ENCODE results near the gene WSB1. TPM values are rescaled to one million over a fixed set of nuclear protein-coding genes. Genes with fewer than 3 reads are reported as not detected.

WSB1 gene
- total RNA-seq, 1 experiment from 2014 or later = 114 TPM

GRCh38 chr17:27345141-27345904, 51.4 kb downstream of the WSB1 start:
- Histone ChIP-seq H3K9me3 (ENCODE audit: low read depth, low read length, poor library complexity, severe bottlenecking) (no peaks in the 10 kb centered on the region), H3K36me3 (ENCODE audit: insufficient read depth, low read length, poor library complexity, severe bottlenecking) (no peaks in the 10 kb centered on the region), H3K27ac (ENCODE audit: low read depth, low read length, poor library complexity, severe bottlenecking) (no peak overlapping the region), H3K4me3 (ENCODE audit: low read depth, low read length, poor library complexity, severe bottlenecking) (no peak overlapping the region), H3K4me1 (ENCODE audit: insufficient read depth, low read length, poor library complexity, severe bottlenecking) (peaks cover 31% of the 10 kb centered on the region), H3K27me3 (replicated peaks; ENCODE audit: insufficient read depth, low read depth, low read length, poor library complexity) (no peaks in the 10 kb centered on the region)
- ChIA-PET POLR2A (ENCODE audit: low non-redundant PET) (no interaction called here), CTCF (no interaction called here)
- TF ChIP-seq CTCF (conservative IDR thresholded peaks at IDR 0.05; ENCODE audit: low read depth, low read length) = no peak
- TF ChIP-seq EZH2 (IDR thresholded peaks at IDR 0.05; ENCODE audit: borderline replicate concordance, low read depth, low read length, poor library complexity, severe bottlenecking) = no peak
- BruUV-seq (replicated peaks) = no TSS peak
- intact Hi-C loops (cut with micrococcal nuclease; ENCODE audit: unreplicated experiment) = no loop called here
- DNase-seq (ENCODE audit: low spot score) = no peak

GRCh38 chr17:27346228-27346899, 52.5 kb downstream of the WSB1 start:
- Histone ChIP-seq H3K27ac (ENCODE audit: low read depth, low read length, poor library complexity, severe bottlenecking) (no peak overlapping the region), H3K27me3 (replicated peaks; ENCODE audit: insufficient read depth, low read depth, low read length, poor library complexity) (no peaks in the 10 kb centered on the region)
- POLR2A ChIA-PET (ENCODE audit: low non-redundant PET) = no interaction called here

GRCh38 chr17:27348196-27348595, 54.3 kb downstream of the WSB1 start:
- POLR2A ChIA-PET (ENCODE audit: low non-redundant PET) = no interaction called here
- intact Hi-C loops (cut with micrococcal nuclease; ENCODE audit: unreplicated experiment) = no loop called here
- H3K27me3 ChIP-seq (replicated peaks; ENCODE audit: insufficient read depth, low read depth, low read length, poor library complexity) = no peaks in the 10 kb centered on the region
- no peak for DNase-seq (ENCODE audit: low spot score)
- no peaks in the 10 kb centered on the region for H3K9me3 ChIP-seq (ENCODE audit: low read depth, low read length, poor library complexity, severe bottlenecking)
- no peak overlapping the region for H3K4me3 ChIP-seq (ENCODE audit: low read depth, low read length, poor library complexity, severe bottlenecking)
- H3K4me1 ChIP-seq (ENCODE audit: insufficient read depth, low read length, poor library complexity, severe bottlenecking) = peaks cover 22% of the 10 kb centered on the region
- CTCF ChIA-PET = no interaction called here
- no TSS peak for BruUV-seq (replicated peaks)
- H3K36me3 ChIP-seq (ENCODE audit: insufficient read depth, low read length, poor library complexity, severe bottlenecking) = no peaks in the 10 kb centered on the region
- H3K27ac ChIP-seq (ENCODE audit: low read depth, low read length, poor library complexity, severe bottlenecking) = no peak overlapping the region
- TF ChIP-seq EZH2 (IDR thresholded peaks at IDR 0.05; ENCODE audit: borderline replicate concordance, low read depth, low read length, poor library complexity, severe bottlenecking) (no peak), CTCF (conservative IDR thresholded peaks at IDR 0.05; ENCODE audit: low read depth, low read length) (no peak)

More at GRCh38 chr17:27346228-27346899, 52.5 kb downstream of the WSB1 start:
- Histone ChIP-seq H3K9me3 (ENCODE audit: low read depth, low read length, poor library complexity, severe bottlenecking) (no peaks in the 10 kb centered on the region), H3K4me3 (ENCODE audit: low read depth, low read length, poor library complexity, severe bottlenecking) (no peak overlapping the region), H3K4me1 (ENCODE audit: insufficient read depth, low read length, poor library complexity, severe bottlenecking) (peaks cover 24% of the 10 kb centered on the region), H3K36me3 (ENCODE audit: insufficient read depth, low read length, poor library complexity, severe bottlenecking) (no peaks in the 10 kb centered on the region)
- CTCF ChIA-PET = no interaction called here
- DNase-seq (ENCODE audit: low spot score) = no peak
- TF ChIP-seq EZH2 (IDR thresholded peaks at IDR 0.05; ENCODE audit: borderline replicate concordance, low read depth, low read length, poor library complexity, severe bottlenecking) (no peak), CTCF (conservative IDR thresholded peaks at IDR 0.05; ENCODE audit: low read depth, low read length) (no peak)
- intact Hi-C loops (cut with micrococcal nuclease; ENCODE audit: unreplicated experiment) = no loop called here
- no TSS peak for BruUV-seq (replicated peaks)

All from A673 (cell line).